Panc1 (cell line): Measurements from ENCODE around the gene GFY.

Source experiments
- CTCF ChIP-seq: fragments of 450-650 bp; IDR thresholded peaks from 2 replicates; pipeline ENCODE4 v1.5.1; 2017; ENCODE audit warnings: mild to moderate bottlenecking
- POLR2AphosphoS5 ChIP-seq: IDR thresholded peaks from 2 replicates; pipeline ENCODE4 v1.6.1; 2012; ENCODE audit warnings: mild to moderate bottlenecking, low read depth, low read length, moderate library complexity
- REST ChIP-seq, 2 experiments: IDR thresholded peaks; 2 replicates each; pipeline ENCODE4 v1.6.1; 2011 to 2012; ENCODE audit warnings: low read depth in 2 of 2, control low read depth in 1 of 2, low read length in 1 of 2, mild to moderate bottlenecking in 1 of 2, moderate library complexity in 1 of 2; ENCODE audit not compliant: insufficient read depth in 1 of 2
- SIN3A ChIP-seq: IDR thresholded peaks from 2 replicates; pipeline ENCODE4 v1.6.1; 2012; ENCODE audit warnings: low read depth, mild to moderate bottlenecking, low read length, moderate library complexity, borderline replicate concordance; ENCODE audit not compliant: insufficient read depth
- TCF7L2 ChIP-seq: IDR thresholded peaks from 2 replicates; pipeline ENCODE4 v1.6.1; 2011; ENCODE audit warnings: mild to moderate bottlenecking, low read depth, low read length, inconsistent platforms

GRCh38 chr19:49468199-49468598 lies 43.0 kb downstream of the GFY start:
- TF ChIP-seq CTCF = no peak
- TF ChIP-seq REST (IDR thresholded peaks at IDR 0.05; ENCODE audit: insufficient read depth in 1 of 2, low read depth in 2 of 2, low read length in 1 of 2) = no peak
- no peak for TF ChIP-seq POLR2AphosphoS5
- no peak for TF ChIP-seq TCF7L2
- no peak for TF ChIP-seq SIN3A
